Measurements from ENCODE around the gene BMPR1B.
"Not testable (repeated sequence)": the region's sequence is repeated elsewhere in the genome, so short reads cannot be mapped to it uniquely, and the experiment has no call there.

The BMPR1B gene

DNA sequence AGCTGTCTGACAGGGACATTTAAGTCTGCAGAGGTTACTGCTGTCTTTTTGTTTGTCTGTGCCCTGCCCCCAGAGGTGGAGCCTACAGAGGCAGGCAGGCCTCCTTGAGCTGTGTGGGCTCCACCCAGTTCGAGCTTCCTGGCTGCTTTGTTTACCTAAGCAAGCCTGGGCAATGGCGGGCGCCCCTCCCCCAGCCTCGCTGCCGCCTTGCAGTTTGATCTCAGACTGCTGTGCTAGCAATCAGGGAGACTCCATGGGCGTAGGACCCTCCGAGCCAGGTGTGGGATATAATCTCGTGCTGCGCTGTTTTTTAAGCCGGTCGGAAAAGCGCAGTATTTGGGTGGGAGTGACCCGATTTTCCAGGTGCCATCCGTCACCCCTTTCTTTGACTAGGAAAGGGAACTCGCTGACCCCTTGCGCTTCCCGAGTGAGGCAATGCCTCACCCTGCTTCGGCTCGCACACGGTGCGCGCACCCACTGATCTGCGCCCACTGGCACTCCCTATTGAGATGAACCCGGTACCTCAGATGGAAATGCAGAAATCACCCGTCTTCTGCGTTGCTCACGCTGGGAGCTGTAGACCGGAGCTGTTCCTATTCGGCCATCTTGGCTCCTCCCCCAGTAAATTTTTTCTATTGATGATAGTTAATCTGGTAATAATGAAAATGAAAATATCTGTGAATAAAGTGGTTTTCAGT is 83.6 kb downstream of the BMPR1B start:
- DNase-seq: not testable (repeated sequence)

- no peak for DNase-seq
Measured at GRCh38 chr4:94841864-94842221, 84.1 kb downstream of the BMPR1B start.

- no peak for DNase-seq
Measured at GRCh38 chr4:94843216-94843615, 85.5 kb downstream of the BMPR1B start.

DNA sequence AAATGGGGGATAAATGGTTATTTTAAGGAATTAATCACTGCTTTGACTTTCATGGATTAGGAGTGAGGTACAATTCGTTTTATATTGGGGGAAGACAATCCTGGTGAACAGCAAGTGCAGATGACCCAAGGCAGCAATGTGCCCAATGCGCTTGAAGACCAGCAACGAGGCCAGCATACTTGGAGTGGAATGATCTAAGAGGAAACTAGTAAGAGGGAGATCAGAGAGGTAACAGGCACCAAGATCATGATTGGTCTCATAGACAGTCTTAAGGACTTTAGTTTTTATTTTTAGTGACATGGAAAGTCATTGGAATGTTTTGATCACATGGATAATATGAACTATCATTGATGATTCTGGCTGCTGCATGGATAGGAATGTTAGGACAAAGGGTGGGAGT is 90.6 kb downstream of the BMPR1B start:
- DNase-seq: no peak

GRCh38 chr4:94849901-94850300 is 92.1 kb downstream of the BMPR1B start:
- no peak for DNase-seq

- DNase-seq: no peak
Measured at GRCh38 chr4:94852616-94853015, 94.9 kb downstream of the BMPR1B start.

GRCh38 chr4:94856030-94856429 is 98.3 kb downstream of the BMPR1B start:
- DNase-seq: no peak

GRCh38 chr4:94870146-94870545 is 112.4 kb downstream of the BMPR1B start:
- no peak for DNase-seq

DNA sequence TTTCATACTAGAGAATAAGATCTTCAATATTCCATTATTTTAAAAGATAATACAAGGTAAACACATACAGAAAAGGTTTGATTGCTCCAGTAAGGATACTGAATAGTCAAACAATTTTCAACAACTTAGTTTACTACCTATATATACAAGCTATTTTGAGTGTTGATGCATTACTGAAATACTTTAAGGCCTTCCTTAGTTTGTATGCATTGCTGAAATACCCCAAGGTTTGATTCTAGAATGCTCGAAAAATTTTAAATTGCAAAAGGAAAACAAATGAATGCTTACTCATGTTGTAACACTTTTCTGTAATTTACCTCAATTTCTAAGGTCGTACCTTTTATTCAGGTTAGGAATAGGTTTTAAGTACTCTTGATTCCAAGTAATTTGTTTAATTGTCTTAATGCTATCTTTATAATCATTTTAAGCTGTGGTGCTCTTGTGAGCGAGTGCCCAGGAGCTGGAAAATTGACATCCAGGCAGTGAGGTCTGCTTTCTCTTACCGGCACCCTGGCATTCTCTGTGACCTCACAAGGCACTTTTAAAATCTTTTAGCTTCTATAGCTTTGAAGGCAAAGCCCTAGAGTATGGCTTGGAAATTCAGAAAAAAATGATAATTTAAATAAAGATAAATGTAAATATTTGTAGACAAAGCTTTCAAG is 114.0 kb downstream of the BMPR1B start:
- DNase-seq: no peak

DNA sequence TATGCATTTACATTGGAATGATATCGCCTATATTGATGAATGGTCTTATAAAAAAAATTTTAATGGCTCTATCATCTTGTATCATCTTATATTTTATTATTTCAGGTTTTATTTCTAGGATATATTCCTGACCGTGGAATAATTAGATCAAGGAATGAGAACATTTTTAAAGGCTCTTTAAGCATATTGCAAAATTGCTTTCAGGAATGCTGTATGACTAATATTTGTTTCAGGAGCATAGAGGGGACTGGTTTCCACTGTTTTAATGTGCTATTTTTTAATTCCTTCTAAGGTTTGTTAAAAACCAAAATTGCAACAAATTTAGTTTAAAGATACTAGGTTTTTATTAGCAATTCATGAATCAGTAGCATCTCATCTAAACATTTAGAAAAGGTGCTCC is 120.2 kb downstream of the BMPR1B start:
- DNase-seq: no peak

DNA sequence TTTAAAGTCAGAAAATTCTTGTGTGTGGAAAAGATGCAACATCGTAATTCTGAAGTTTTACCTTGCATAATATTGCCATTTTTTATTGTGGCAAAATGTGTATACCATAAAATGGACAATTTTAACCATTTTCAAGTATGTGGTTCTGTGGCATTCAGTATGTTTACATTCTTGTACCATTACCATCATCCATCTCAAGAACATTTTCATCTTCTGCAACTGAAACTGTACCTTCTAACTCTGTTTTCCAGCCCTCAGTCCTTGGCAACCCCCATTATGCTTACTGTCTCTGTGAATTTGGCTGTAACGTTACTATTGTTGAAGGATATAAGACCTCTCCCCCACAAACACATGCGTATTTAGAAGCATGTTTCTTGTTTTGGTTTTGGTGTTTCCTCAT is 123.2 kb downstream of the BMPR1B start:
- DNase-seq: no peak

- DNase-seq: no peak
Measured at GRCh38 chr4:94882756-94883155, 125.0 kb downstream of the BMPR1B start.

GRCh38 chr4:94887027-94887426 is 129.3 kb downstream of the BMPR1B start:
- DNase-seq: no peak

GRCh38 chr4:94889523-94889922 is 131.8 kb downstream of the BMPR1B start:
- DNase-seq: no peak

DNA sequence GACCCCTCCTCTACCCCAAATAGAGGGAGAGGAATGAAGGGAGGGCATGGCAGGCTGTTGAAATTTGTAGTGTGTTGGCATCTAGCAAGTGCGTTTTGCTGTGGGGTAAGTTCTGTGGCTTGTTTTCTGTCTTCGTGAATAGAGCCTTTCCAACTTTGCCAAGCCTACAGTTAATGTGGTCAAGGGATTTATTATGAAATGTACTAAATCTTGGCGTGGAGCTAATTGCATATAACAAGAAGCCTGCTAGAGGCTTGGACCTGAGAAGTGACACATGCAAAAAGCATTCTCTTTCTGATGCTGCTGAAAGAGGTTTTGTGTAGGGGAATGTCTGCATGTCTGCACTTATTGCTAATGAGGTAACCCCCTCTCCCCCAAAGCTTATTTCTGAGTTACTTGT is 132.2 kb downstream of the BMPR1B start:
- DNase-seq: no peak

DNA sequence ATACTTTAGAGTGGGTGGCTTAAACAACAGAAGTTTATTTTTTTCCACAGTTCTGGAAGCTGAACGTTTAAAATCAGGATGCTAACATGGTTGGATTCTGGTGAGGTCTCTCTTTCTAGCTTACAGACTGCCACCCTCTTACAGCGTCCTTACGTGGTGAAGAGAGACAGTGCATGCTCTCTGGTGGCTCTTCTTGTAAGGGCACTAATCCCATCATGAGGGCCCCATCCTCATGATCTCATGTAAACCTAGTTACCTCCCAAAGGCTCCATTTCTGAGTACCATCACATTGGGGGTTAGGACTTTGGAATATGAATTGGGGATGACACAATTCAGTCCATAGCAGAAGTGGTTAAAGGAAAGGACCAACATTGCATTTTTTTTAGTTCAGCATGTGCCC is 132.8 kb downstream of the BMPR1B start:
- DNase-seq: no peak

GRCh38 chr4:94892051-94892450 is 134.3 kb downstream of the BMPR1B start:
- no peak for DNase-seq

DNA sequence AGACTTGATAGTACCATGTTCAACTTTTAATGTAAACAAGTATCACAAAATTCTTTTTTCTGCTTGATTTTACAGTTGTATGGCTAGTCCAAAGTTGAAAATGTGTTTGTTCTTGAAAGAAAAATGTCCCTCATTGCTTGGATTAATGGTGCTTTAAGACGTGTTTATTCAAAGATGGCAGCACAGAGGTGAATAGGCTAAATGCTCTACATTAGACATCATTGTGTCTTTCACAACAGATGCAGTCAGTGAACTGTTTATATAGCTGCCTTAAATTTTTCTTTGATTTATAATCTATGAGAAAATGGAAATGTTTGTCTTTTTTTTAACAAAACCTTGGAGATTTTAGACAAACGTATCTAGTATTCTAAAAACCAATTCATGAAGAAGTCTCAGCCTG is 137.3 kb downstream of the BMPR1B start:
- no peak for DNase-seq

GRCh38 chr4:94897023-94897422 is 139.3 kb downstream of the BMPR1B start:
- DNase-seq: no peak

GRCh38 chr4:94905511-94905910 is 147.8 kb downstream of the BMPR1B start:
- DNase-seq: no peak

- no peak for DNase-seq
Measured at GRCh38 chr4:94909645-94910044, 151.9 kb downstream of the BMPR1B start.

- DNase-seq: no peak
Measured at GRCh38 chr4:94911106-94911505, 153.4 kb downstream of the BMPR1B start.

DNA sequence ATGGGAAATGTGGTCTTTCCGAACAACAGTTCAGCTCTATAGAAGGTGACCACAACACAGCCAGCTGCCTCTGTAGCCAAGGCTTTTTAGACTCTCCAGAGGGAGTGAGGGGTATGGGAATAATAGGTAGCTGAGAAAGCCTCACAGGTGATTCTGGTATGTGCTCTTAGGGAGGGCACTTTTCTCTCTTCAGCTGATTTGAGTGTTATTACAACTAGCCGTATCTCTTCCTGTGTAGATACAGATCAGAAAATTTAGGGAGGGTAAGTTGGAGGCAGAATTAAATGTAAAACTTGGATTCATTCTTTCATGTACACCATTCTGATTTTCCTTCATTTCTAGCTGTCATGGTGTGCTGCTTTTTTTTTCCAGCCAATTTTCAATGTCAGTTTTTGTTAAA is 154.9 kb downstream of the BMPR1B start:
- DNase-seq: no peak

DNA sequence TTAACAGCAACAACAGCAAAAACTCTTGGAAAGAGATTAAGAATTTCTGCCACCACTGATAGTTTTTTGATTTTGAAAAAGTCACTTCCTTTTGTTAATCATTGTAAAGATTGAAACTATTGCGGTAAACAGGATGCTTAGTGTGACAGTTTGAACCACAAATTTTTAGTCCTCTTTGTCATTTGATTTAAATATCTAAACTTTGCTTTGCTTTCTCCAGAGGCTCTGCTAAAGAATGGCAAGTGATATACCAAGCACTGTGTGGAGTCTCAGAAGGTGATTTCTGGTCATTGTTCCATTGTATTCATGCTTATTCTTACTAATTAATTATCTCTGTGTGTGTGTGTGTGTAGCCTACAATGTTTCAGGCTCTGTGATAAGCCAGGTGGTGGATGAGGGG is 155.6 kb downstream of the BMPR1B start:
- DNase-seq: no peak

- no peak for DNase-seq
Measured at GRCh38 chr4:94917146-94917545, 159.4 kb downstream of the BMPR1B start.

Measured in stimulated activated CD4-positive, alpha-beta T cell treated with anti-CD3 and anti-CD28 coated beads, Interleukin-12 subunit alpha, Interleukin-12 subunit beta, amount 100 ng/mL, for 4 hours (primary cell).